Central memory CD8-positive, alpha-beta T cell (primary cell): ENCODE results near the gene MRPL28.
"Not testable (repeated sequence)": the region's sequence is repeated elsewhere in the genome, so short reads cannot be mapped to it uniquely, and the experiment has no call there.

Experiments
- ATAC-seq: fragments of 150-1000 bp; cut with Tn5 transposase; replicated peaks from 2 replicates; pipeline ENCODE4 v1.10.0; 2022; ENCODE audit warnings: mild to moderate bottlenecking, moderate FRiP score, moderate number of reproducible peaks; ENCODE audit not compliant: poor library complexity, severe bottlenecking; ENCODE audit errors: extremely low read depth
- DNase-seq, 2 donors: peaks; one replicate each; pipeline ENCODE4 v3.0.0; 2021; ENCODE audit warnings: low spot score in 2 of 2
- H3K27ac Mint-ChIP-seq: one replicate; pipeline ENCODE4 v1.8.0; 2022; ENCODE audit warnings: low read depth, mild to moderate bottlenecking, moderate library complexity, mixed read lengths
- H3K27me3 Mint-ChIP-seq: one replicate; pipeline ENCODE4 v1.8.0; 2022; ENCODE audit warnings: mixed read lengths
- H3K36me3 Mint-ChIP-seq: one replicate; pipeline ENCODE4 v1.8.0; 2022; ENCODE audit warnings: mild to moderate bottlenecking, moderate library complexity, mixed read lengths; ENCODE audit not compliant: insufficient read depth
- H3K4me1 Mint-ChIP-seq: one replicate; pipeline ENCODE4 v1.8.0; 2022; ENCODE audit warnings: mixed read lengths
- H3K4me3 Mint-ChIP-seq: one replicate; pipeline ENCODE4 v1.8.0; 2022; ENCODE audit warnings: mild to moderate bottlenecking, moderate library complexity, mixed read lengths
- H3K9me3 Mint-ChIP-seq: one replicate; pipeline ENCODE4 v1.8.0; 2022; ENCODE audit warnings: mixed read lengths

MRPL28 gene

GRCh38 chr16:370443-370842, at the start of gene MRPL28:
Gene MRPL28 (minus strand): TSS chr16:370538. CDS start chr16:370218, 320 bp downstream.
- H3K36me3 Mint-ChIP-seq: peaks cover 18% of the 10 kb centered on the region

GRCh38 chr16:415170-415498, 44.8 kb upstream of the MRPL28 start:
- not testable (repeated sequence) for DNase-seq, H3K36me3 Mint-ChIP-seq, H3K4me1 Mint-ChIP-seq, H3K4me3 Mint-ChIP-seq, H3K27ac Mint-ChIP-seq, H3K9me3 Mint-ChIP-seq, H3K27me3 Mint-ChIP-seq, ATAC-seq

More at GRCh38 chr16:370443-370842, at the start of gene MRPL28:
- Mint-ChIP-seq H3K4me1 (peaks cover 9% of the 10 kb centered on the region), H3K4me3 (peak within 1 kb of the TSS; percentile 93), H3K27ac (peak within 1 kb of the TSS; percentile 79), H3K9me3 (no peaks in the 10 kb centered on the region), H3K27me3 (no peaks in the 10 kb centered on the region)
- DNase-seq: peak; percentile 87 to 90
- ATAC-seq: peak; percentile 100

GRCh38 chr16:414395-415169, 44.2 kb upstream of the MRPL28 start:
- DNase-seq (no peak), ATAC-seq (no peak)
- no peaks in the 10 kb centered on the region for H3K4me1 Mint-ChIP-seq
- no peaks in the 10 kb centered on the region for H3K9me3 Mint-ChIP-seq
- no peaks in the 10 kb centered on the region for H3K36me3 Mint-ChIP-seq
- no peak overlapping the region for H3K4me3 Mint-ChIP-seq
- H3K27me3 Mint-ChIP-seq: no peaks in the 10 kb centered on the region
- no peak overlapping the region for H3K27ac Mint-ChIP-seq

- Mint-ChIP-seq H3K36me3 (no peaks in the 10 kb centered on the region), H3K4me1 (no peaks in the 10 kb centered on the region), H3K27me3 (no peaks in the 10 kb centered on the region), H3K4me3 (no peak overlapping the region), H3K27ac (no peak overlapping the region), H3K9me3 (no peaks in the 10 kb centered on the region)
- ATAC-seq: no peak
- DNase-seq: no peak
Observed at GRCh38 chr16:411576-412265, 41.4 kb upstream of the MRPL28 start.

- H3K4me1 Mint-ChIP-seq: no peaks in the 10 kb centered on the region
- no peaks in the 10 kb centered on the region for H3K9me3 Mint-ChIP-seq
- no peak overlapping the region for H3K27ac Mint-ChIP-seq
- DNase-seq (no peak), ATAC-seq (no peak)
- no peak overlapping the region for H3K4me3 Mint-ChIP-seq
- H3K27me3 Mint-ChIP-seq: no peaks in the 10 kb centered on the region
- H3K36me3 Mint-ChIP-seq: no peaks in the 10 kb centered on the region
Observed at GRCh38 chr16:410516-411178, 40.3 kb upstream of the MRPL28 start.

- Mint-ChIP-seq H3K9me3 (no peaks in the 10 kb centered on the region), H3K36me3 (peaks cover 1% of the 10 kb centered on the region), H3K4me3 (no peak overlapping the region), H3K27ac (no peak overlapping the region), H3K4me1 (no peaks in the 10 kb centered on the region), H3K27me3 (no peaks in the 10 kb centered on the region)
- no peak for DNase-seq
- ATAC-seq: no peak
Observed at GRCh38 chr16:407253-407652, 36.9 kb upstream of the MRPL28 start.

- no peak overlapping the region for H3K27ac Mint-ChIP-seq
- H3K27me3 Mint-ChIP-seq: no peaks in the 10 kb centered on the region
- no peaks in the 10 kb centered on the region for H3K9me3 Mint-ChIP-seq
Observed at GRCh38 chr16:405548-406506, 35.5 kb upstream of the MRPL28 start.

GRCh38 chr16:404971-405486, 34.7 kb upstream of the MRPL28 start:
- H3K4me3 Mint-ChIP-seq: no peak overlapping the region
- H3K4me1 Mint-ChIP-seq: peaks cover 8% of the 10 kb centered on the region
- ATAC-seq: no peak
- no peaks in the 10 kb centered on the region for H3K27me3 Mint-ChIP-seq
- DNase-seq: no peak
- no peak overlapping the region for H3K27ac Mint-ChIP-seq
- peaks cover 8% of the 10 kb centered on the region for H3K36me3 Mint-ChIP-seq
- H3K9me3 Mint-ChIP-seq: no peaks in the 10 kb centered on the region

More at GRCh38 chr16:405548-406506, 35.5 kb upstream of the MRPL28 start:
- ATAC-seq: no peak
- DNase-seq: no peak
- peaks cover 6% of the 10 kb centered on the region for H3K36me3 Mint-ChIP-seq
- no peak overlapping the region for H3K4me3 Mint-ChIP-seq
- H3K4me1 Mint-ChIP-seq: peaks cover under 1% of the 10 kb centered on the region

GRCh38 chr16:401468-402348, 31.4 kb upstream of the MRPL28 start, which contains the start of gene DECR2:
Gene DECR2 (plus strand): TSS chr16:401885. CDS start chr16:401964, 79 bp downstream.
- Mint-ChIP-seq H3K36me3 (peaks cover 8% of the 10 kb centered on the region), H3K27me3 (no peaks in the 10 kb centered on the region), H3K9me3 (no peaks in the 10 kb centered on the region), H3K4me3 (peak within 1 kb of the TSS; percentile 82), H3K4me1 (peaks cover 15% of the 10 kb centered on the region), H3K27ac (peak within 1 kb of the TSS; percentile 88)
- DNase-seq (peak; percentile 89 to 91), ATAC-seq (peak; percentile 74)

- peak overlapping the region; percentile 88 for H3K27ac Mint-ChIP-seq
- peaks cover 21% of the 10 kb centered on the region for H3K4me1 Mint-ChIP-seq
- ATAC-seq: no peak
- H3K4me3 Mint-ChIP-seq: peak overlapping the region; percentile 82
- H3K9me3 Mint-ChIP-seq: no peaks in the 10 kb centered on the region
- peaks cover 8% of the 10 kb centered on the region for H3K36me3 Mint-ChIP-seq
- H3K27me3 Mint-ChIP-seq: no peaks in the 10 kb centered on the region
- no peak for DNase-seq
Observed at GRCh38 chr16:400061-400591, 29.8 kb upstream of the MRPL28 start.
